H9 (cell line): ENCODE data around the gene PDIA2. TPM values are rescaled to one million over a fixed set of nuclear protein-coding genes. Genes with fewer than 3 reads are reported as not detected.

ENCODE experiments used
- DNase-seq: peaks from one replicate; pipeline ENCODE4 v3.0.0-alpha.2; 2017
- H2AFZ ChIP-seq: one replicate; pipeline ENCODE4 v1.6.1; 2013; ENCODE audit warnings: mild to moderate bottlenecking, low read length, control low read depth, moderate library complexity
- H2AK5ac ChIP-seq: 2 replicates; pipeline ENCODE4 v1.6.1; 2013; ENCODE audit warnings: low read length, control low read depth, mixed read lengths; ENCODE audit not compliant: insufficient read length
- H2BK120ac ChIP-seq: one replicate; pipeline ENCODE4 v1.6.1; 2013; ENCODE audit warnings: low read depth, mild to moderate bottlenecking, low read length, control low read depth, inconsistent platforms; ENCODE audit not compliant: poor library complexity, severe bottlenecking
- H2BK12ac ChIP-seq: 2 replicates; pipeline ENCODE4 v1.6.1; 2013; ENCODE audit warnings: low read length, control low read depth, mixed read lengths, low read depth; ENCODE audit not compliant: insufficient read length
- H2BK15ac ChIP-seq: 2 replicates; pipeline ENCODE4 v1.6.1; 2013; ENCODE audit warnings: low read depth, low read length, control low read depth
- H2BK20ac ChIP-seq: one replicate; pipeline ENCODE4 v1.6.1; 2013; ENCODE audit warnings: low read depth, mild to moderate bottlenecking, low read length, control low read depth, inconsistent platforms; ENCODE audit not compliant: poor library complexity, severe bottlenecking
- H2BK5ac ChIP-seq: 2 replicates; pipeline ENCODE4 v1.6.1; 2013; ENCODE audit warnings: low read length, control low read depth, mixed read lengths; ENCODE audit not compliant: insufficient read length
- H3K14ac ChIP-seq: 2 replicates; pipeline ENCODE4 v1.6.1; 2013; ENCODE audit warnings: low read length, control low read depth; ENCODE audit not compliant: insufficient read depth
- H3K18ac ChIP-seq: 2 replicates; pipeline ENCODE4 v1.6.1; 2013; ENCODE audit warnings: low read depth, mild to moderate bottlenecking, mixed read lengths, low read length, control low read depth; ENCODE audit not compliant: insufficient read length
- H3K23ac ChIP-seq: 2 replicates; pipeline ENCODE4 v1.6.1; 2013; ENCODE audit warnings: low read length, control low read depth, mixed read lengths, low read depth; ENCODE audit not compliant: insufficient read length
- H3K23me2 ChIP-seq: 2 replicates; pipeline ENCODE4 v1.6.1; 2013; ENCODE audit warnings: low read depth, mild to moderate bottlenecking, mixed read lengths, low read length, control low read depth; ENCODE audit not compliant: insufficient read length, poor library complexity, severe bottlenecking
- H3K27ac ChIP-seq: 2 replicates; pipeline ENCODE4 v1.5.1; 2013; ENCODE audit warnings: low read length, control low read depth, mixed read lengths, low read depth; ENCODE audit not compliant: insufficient read length
- H3K27me3 ChIP-seq: 2 replicates; pipeline ENCODE4 v1.6.1; 2013; ENCODE audit warnings: low read length, control low read depth, inconsistent platforms; ENCODE audit not compliant: insufficient read depth
- H3K4ac ChIP-seq: 2 replicates; pipeline ENCODE4 v1.6.1; 2013; ENCODE audit warnings: low read depth, mild to moderate bottlenecking, control low read depth, inconsistent platforms, low read length, moderate library complexity
- H3K4me1 ChIP-seq: 2 replicates; pipeline ENCODE4 v1.6.1; 2013; ENCODE audit warnings: low read length, control low read depth, inconsistent platforms; ENCODE audit not compliant: insufficient read depth
- H3K4me2 ChIP-seq: 2 replicates; pipeline ENCODE4 v1.6.1; 2013; ENCODE audit warnings: low read length, control low read depth, mixed read lengths; ENCODE audit not compliant: insufficient read length, insufficient read depth
- H3K56ac ChIP-seq: 2 replicates; pipeline ENCODE4 v1.6.1; 2013; ENCODE audit warnings: low read depth, mild to moderate bottlenecking, mixed read lengths, low read length, control low read depth; ENCODE audit not compliant: insufficient read length
- H3K79me1 ChIP-seq: 2 replicates; pipeline ENCODE4 v1.6.1; 2013; ENCODE audit warnings: low read depth, mild to moderate bottlenecking, moderate library complexity, low read length, control low read depth, inconsistent platforms; ENCODE audit not compliant: insufficient read depth, poor library complexity, severe bottlenecking
- H3K79me2 ChIP-seq: 2 replicates; pipeline ENCODE4 v1.6.1; 2013; ENCODE audit warnings: low read length, control low read depth, inconsistent platforms; ENCODE audit not compliant: insufficient read depth
- H3K9ac ChIP-seq: 2 replicates; pipeline ENCODE4 v1.6.1; 2013; ENCODE audit warnings: low read length, control low read depth, mixed read lengths; ENCODE audit not compliant: insufficient read length; ENCODE audit errors: extremely low read depth
- H3K9me3 ChIP-seq: one replicate; pipeline ENCODE4 v1.6.1; 2013; ENCODE audit warnings: low read depth, low read length, inconsistent platforms; ENCODE audit not compliant: control insufficient read depth
- H3T11ph ChIP-seq: one replicate; pipeline ENCODE4 v1.6.1; 2013; ENCODE audit warnings: mild to moderate bottlenecking, low read length, control low read depth, inconsistent platforms
- H4K20me1 ChIP-seq: one replicate; pipeline ENCODE4 v1.6.1; 2013; ENCODE audit not compliant: control insufficient read depth, insufficient read length, insufficient read depth
- H4K5ac ChIP-seq: 2 replicates; pipeline ENCODE4 v1.6.1; 2013; ENCODE audit warnings: low read depth, mild to moderate bottlenecking, mixed read lengths, low read length, control low read depth; ENCODE audit not compliant: insufficient read length
- H4K8ac ChIP-seq: replicated peaks from 2 replicates; pipeline ENCODE4 v1.6.1; 2013; ENCODE audit warnings: low read length, control low read depth, mixed read lengths, low read depth; ENCODE audit not compliant: insufficient read length
- H4K91ac ChIP-seq: 2 replicates; pipeline ENCODE4 v1.6.1; 2013; ENCODE audit warnings: low read depth, mild to moderate bottlenecking, moderate library complexity, mixed read lengths, low read length, control low read depth; ENCODE audit not compliant: insufficient read length
- H3K27ac Mint-ChIP-seq, 3 experiments: 2 replicates in 2 of 3; 3 replicates in 1 of 3; pipeline ENCODE4 v1.8.0; 2020 to 2021; ENCODE audit warnings: mixed read lengths in 3 of 3, mild to moderate bottlenecking in 1 of 3, moderate library complexity in 1 of 3
- H3K27me3 Mint-ChIP-seq: 2 replicates; pipeline ENCODE4 v1.8.0; 2021; ENCODE audit warnings: low read depth, mild to moderate bottlenecking, moderate library complexity, mixed read lengths
- H3K36me3 Mint-ChIP-seq, 3 experiments: 2 replicates in 2 of 3; 3 replicates in 1 of 3; pipeline ENCODE4 v1.8.0; 2020 to 2021; ENCODE audit warnings: low read depth in 3 of 3, mixed read lengths in 3 of 3; ENCODE audit not compliant: insufficient read depth in 1 of 3
- H3K4me1 Mint-ChIP-seq, 2 experiments: 2 replicates each; pipeline ENCODE4 v1.8.0; 2020; ENCODE audit warnings: mixed read lengths in 2 of 2
- H3K4me3 Mint-ChIP-seq, 2 experiments: 2 replicates in 1 of 2; 3 replicates in 1 of 2; pipeline ENCODE4 v1.8.0; 2020 to 2021; ENCODE audit warnings: mild to moderate bottlenecking in 2 of 2, mixed read lengths in 2 of 2, moderate library complexity in 1 of 2
- H3K9me3 Mint-ChIP-seq, 2 experiments: 2 replicates in 1 of 2; 3 replicates in 1 of 2; pipeline ENCODE4 v1.8.0; 2020; ENCODE audit warnings: mild to moderate bottlenecking in 2 of 2, mixed read lengths in 2 of 2, moderate library complexity in 1 of 2
- CTCF ChIP-seq: fragments of 200-600 bp; sonication (generic); conservative IDR thresholded peaks from 3 replicates; pipeline ENCODE4 v1.8.0; 2021; ENCODE audit warnings: antibody characterized with exemption, mild to moderate bottlenecking
- WGBS: extraction: QIAGEN DNeasy Blood & Tissue Kit; methylation state at CpG from one replicate; pipeline ENCODE4 v1.1.7; 2013; ENCODE audit warnings: missing lambda C conversion rate, low lambda C conversion rate, mixed read lengths; ENCODE audit not compliant: insufficient read length; ENCODE audit errors: extremely low coverage; 5-methylcytosine and 5-hydroxymethylcytosine counted together
- total RNA-seq: library from RNA; stranded (reverse); gene quantifications from 2 replicates; pipeline ENCODE4 v1.2.1, GENCODE V29; 2021

Gene PDIA2
- total RNA-seq, 1 experiment from 2014 or later, result 1.4 TPM

GRCh38 chr16:281660-282255 lies 1.2 kb upstream of the PDIA2 start:
- no peaks in the 10 kb centered on the region for H3K4me1 Mint-ChIP-seq
- H3K4me3 Mint-ChIP-seq, result peak overlapping the region in 1 of 2 experiments; percentile 7; a peak in 2 of 5 replicates
- H3K27me3 ChIP-seq, result no peaks in the 10 kb centered on the region; the same call in 1 of the 2 replicates

More at GRCh38 chr16:281660-282255, 1.2 kb upstream of the PDIA2 start:
- Histone ChIP-seq H3K14ac (no peak overlapping the region), H3K56ac (no peak overlapping the region), H3K9ac (no peak overlapping the region), H3K23me2 (peaks cover 3% of the 10 kb centered on the region), H3K18ac (no peak overlapping the region), H4K8ac (no peak overlapping the region), H2AFZ (no peak overlapping the region), H2BK12ac (no peak overlapping the region), H2BK15ac (no peak overlapping the region), H2BK120ac (no peak overlapping the region), H3K23ac (no peak overlapping the region), H3K79me1 (no peaks in the 10 kb centered on the region), H3K4ac (no peak overlapping the region), H3T11ph (no peak overlapping the region), H3K4me1 (no peaks in the 10 kb centered on the region), H4K91ac (no peak overlapping the region), H3K27ac (no peak overlapping the region), H4K20me1 (no peaks in the 10 kb centered on the region), H2BK20ac (no peak overlapping the region), H3K9me3 (no peaks in the 10 kb centered on the region), H4K5ac (no peak overlapping the region), H2BK5ac (no peak overlapping the region), H3K79me2 (no peaks in the 10 kb centered on the region), H2AK5ac (no peak overlapping the region), H3K4me2 (no peak overlapping the region)
- peaks cover 43% of the 10 kb centered on the region for H3K27me3 Mint-ChIP-seq
- DNase-seq, result no peak
- H3K27ac Mint-ChIP-seq, result no peak overlapping the region
- no CpG with 5 or more reads among the region's 25 CpGs for WGBS
- H3K36me3 Mint-ChIP-seq, result peaks cover 6 to 7% (median 6%) of the 10 kb centered on the region in 3 experiments
- no peak for TF ChIP-seq CTCF
- peaks cover 5 to 11% of the 10 kb centered on the region in 2 experiments for H3K9me3 Mint-ChIP-seq
